ENCODE measurements around the gene GPSM3. TPM values are rescaled to one million over a fixed set of nuclear protein-coding genes. Genes with fewer than 3 reads are reported as not detected.
A peak's percentile ranks its signal among the peaks of the same experiment; 100 is the strongest.

The GPSM3 gene
- polyA plus RNA-seq (2013, experiment 1 of 2), result 4.2 TPM
- polyA plus RNA-seq (2013, experiment 2 of 2), result 5.0 TPM

GRCh38 chr6:32192608-32193039, at the start of gene GPSM3:
Gene GPSM3, minus strand, starts transcription at chr6:32192643. Its CDS starts 130 bp downstream, at chr6:32192513.
- Histone ChIP-seq H3K9ac (ENCODE audit: low read length) (peak within 1 kb of the TSS; percentile 60), H3K56ac (ENCODE audit: low read length) (peak within 1 kb of the TSS; percentile 84), H4K5ac (ENCODE audit: low read length) (no peak within 1 kb of the TSS), H3K18ac (ENCODE audit: low read length) (peak within 1 kb of the TSS; percentile 72), H2BK15ac (replicated peaks; ENCODE audit: low read depth) (no peak within 1 kb of the TSS), H2BK5ac (ENCODE audit: low read length) (peak within 1 kb of the TSS; percentile 66), H3K27ac (ENCODE audit: low read depth, low read length) (peak within 1 kb of the TSS; percentile 63), H4K8ac (ENCODE audit: low read depth, low read length) (peak within 1 kb of the TSS; percentile 98), H2AK5ac (ENCODE audit: low read length) (peak within 1 kb of the TSS; percentile 95), H3K23ac (ENCODE audit: low read length) (peak within 1 kb of the TSS; percentile 59), H3K4me1 (ENCODE audit: control insufficient read depth, low read depth, low read length) (peaks cover 22% of the 10 kb centered on the region), H3K79me2 (ENCODE audit: control insufficient read depth, insufficient read depth, low read length) (peaks cover 13% of the 10 kb centered on the region), H3K27me3 (ENCODE audit: insufficient read depth, low read length, poor library complexity) (no peaks in the 10 kb centered on the region), H3K36me3 (ENCODE audit: control insufficient read depth, insufficient read depth, low read length) (peaks cover under 1% of the 10 kb centered on the region), H3K79me1 (ENCODE audit: low read length) (peaks cover 9% of the 10 kb centered on the region), H3K4me2 (ENCODE audit: low read length) (peak within 1 kb of the TSS; percentile 49), H2BK120ac (ENCODE audit: low read depth, low read length) (peak within 1 kb of the TSS; percentile 31), H3K4ac (ENCODE audit: low read depth, low read length) (peak within 1 kb of the TSS; percentile 23), H3K4me3 (ENCODE audit: low read length) (no peak within 1 kb of the TSS)
- no CpG with 5 or more reads among the region's 5 CpGs for WGBS (ENCODE audit: extremely low coverage, insufficient coverage, low lambda C conversion rate)
- DNase-seq, result peak; percentile 89

- no peaks in the 10 kb centered on the region for H3K4me1 ChIP-seq (ENCODE audit: control insufficient read depth, low read depth, low read length)
- no peak overlapping the region for H3K23ac ChIP-seq (ENCODE audit: low read length)
- H3K4me2 ChIP-seq (ENCODE audit: low read length), result no peak overlapping the region
- no peaks in the 10 kb centered on the region for H3K36me3 ChIP-seq (ENCODE audit: control insufficient read depth, insufficient read depth, low read length)
- no CpG with 5 or more reads among the region's 1 CpG for WGBS (ENCODE audit: extremely low coverage, insufficient coverage, low lambda C conversion rate)
- H2BK15ac ChIP-seq (replicated peaks; ENCODE audit: low read depth), result no peak overlapping the region
- H3K18ac ChIP-seq (ENCODE audit: low read length), result no peak overlapping the region
- H3K27ac ChIP-seq (ENCODE audit: low read depth, low read length), result no peak overlapping the region
- H3K79me2 ChIP-seq (ENCODE audit: control insufficient read depth, insufficient read depth, low read length), result no peaks in the 10 kb centered on the region
- H3K27me3 ChIP-seq (ENCODE audit: insufficient read depth, low read length, poor library complexity), result no peaks in the 10 kb centered on the region
- H2AK5ac ChIP-seq (ENCODE audit: low read length), result no peak overlapping the region
- no peak overlapping the region for H3K9ac ChIP-seq (ENCODE audit: low read length)
- H2BK5ac ChIP-seq (ENCODE audit: low read length), result no peak overlapping the region
- H4K8ac ChIP-seq (ENCODE audit: low read depth, low read length), result no peak overlapping the region
- H3K56ac ChIP-seq (ENCODE audit: low read length), result no peak overlapping the region
- H3K4me3 ChIP-seq (ENCODE audit: low read length), result no peak overlapping the region
- no peak overlapping the region for H4K5ac ChIP-seq (ENCODE audit: low read length)
- H3K79me1 ChIP-seq (ENCODE audit: low read length), result no peaks in the 10 kb centered on the region
- no peak overlapping the region for H3K4ac ChIP-seq (ENCODE audit: low read depth, low read length)
- no peak overlapping the region for H2BK120ac ChIP-seq (ENCODE audit: low read depth, low read length)
- no peak for DNase-seq
These were observed 48.2 kb upstream of the GPSM3 start for GRCh38 chr6:32240686-32241085.

- no CpG with 5 or more reads among the region's 2 CpGs for WGBS (ENCODE audit: extremely low coverage, insufficient coverage, low lambda C conversion rate)
These were observed 47.0 kb upstream of the GPSM3 start for GRCh38 chr6:32239462-32239861.

GRCh38 chr6:32234934-32235333, 42.5 kb upstream of the GPSM3 start:
- Histone ChIP-seq H3K4me3 (ENCODE audit: low read length) (no peak overlapping the region), H2BK120ac (ENCODE audit: low read depth, low read length) (no peak overlapping the region), H3K18ac (ENCODE audit: low read length) (no peak overlapping the region), H3K4ac (ENCODE audit: low read depth, low read length) (no peak overlapping the region), H4K5ac (ENCODE audit: low read length) (no peak overlapping the region), H3K56ac (ENCODE audit: low read length) (no peak overlapping the region), H2BK5ac (ENCODE audit: low read length) (no peak overlapping the region), H2AK5ac (ENCODE audit: low read length) (no peak overlapping the region), H4K8ac (ENCODE audit: low read depth, low read length) (no peak overlapping the region), H3K4me2 (ENCODE audit: low read length) (no peak overlapping the region), H3K79me2 (ENCODE audit: control insufficient read depth, insufficient read depth, low read length) (no peaks in the 10 kb centered on the region), H3K23ac (ENCODE audit: low read length) (no peak overlapping the region), H2BK15ac (replicated peaks; ENCODE audit: low read depth) (no peak overlapping the region), H3K27ac (ENCODE audit: low read depth, low read length) (no peak overlapping the region), H3K79me1 (ENCODE audit: low read length) (no peaks in the 10 kb centered on the region), H3K27me3 (ENCODE audit: insufficient read depth, low read length, poor library complexity) (peaks cover 2% of the 10 kb centered on the region), H3K9ac (ENCODE audit: low read length) (no peak overlapping the region), H3K4me1 (ENCODE audit: control insufficient read depth, low read depth, low read length) (no peaks in the 10 kb centered on the region), H3K36me3 (ENCODE audit: control insufficient read depth, insufficient read depth, low read length) (no peaks in the 10 kb centered on the region)
- WGBS (ENCODE audit: extremely low coverage, insufficient coverage, low lambda C conversion rate), result no CpG with 5 or more reads among the region's 4 CpGs
- peak; percentile 31 for DNase-seq

More at GRCh38 chr6:32239462-32239861, 47.0 kb upstream of the GPSM3 start:
- no peak overlapping the region for H3K18ac ChIP-seq (ENCODE audit: low read length)
- DNase-seq, result no peak
- no peaks in the 10 kb centered on the region for H3K27me3 ChIP-seq (ENCODE audit: insufficient read depth, low read length, poor library complexity)
- H3K4me1 ChIP-seq (ENCODE audit: control insufficient read depth, low read depth, low read length), result no peaks in the 10 kb centered on the region
- H3K36me3 ChIP-seq (ENCODE audit: control insufficient read depth, insufficient read depth, low read length), result no peaks in the 10 kb centered on the region
- no peaks in the 10 kb centered on the region for H3K79me2 ChIP-seq (ENCODE audit: control insufficient read depth, insufficient read depth, low read length)
- no peak overlapping the region for H2AK5ac ChIP-seq (ENCODE audit: low read length)
- no peak overlapping the region for H3K4ac ChIP-seq (ENCODE audit: low read depth, low read length)
- no peak overlapping the region for H3K9ac ChIP-seq (ENCODE audit: low read length)
- no peak overlapping the region for H4K5ac ChIP-seq (ENCODE audit: low read length)
- no peak overlapping the region for H3K27ac ChIP-seq (ENCODE audit: low read depth, low read length)
- H3K56ac ChIP-seq (ENCODE audit: low read length), result no peak overlapping the region
- no peak overlapping the region for H3K23ac ChIP-seq (ENCODE audit: low read length)
- no peaks in the 10 kb centered on the region for H3K79me1 ChIP-seq (ENCODE audit: low read length)
- H3K4me3 ChIP-seq (ENCODE audit: low read length), result no peak overlapping the region
- H3K4me2 ChIP-seq (ENCODE audit: low read length), result no peak overlapping the region
- H2BK15ac ChIP-seq (replicated peaks; ENCODE audit: low read depth), result no peak overlapping the region
- H4K8ac ChIP-seq (ENCODE audit: low read depth, low read length), result no peak overlapping the region
- H2BK5ac ChIP-seq (ENCODE audit: low read length), result no peak overlapping the region
- no peak overlapping the region for H2BK120ac ChIP-seq (ENCODE audit: low read depth, low read length)

- Histone ChIP-seq H2BK15ac (replicated peaks; ENCODE audit: low read depth) (no peak overlapping the region), H3K23ac (ENCODE audit: low read length) (no peak overlapping the region), H4K5ac (ENCODE audit: low read length) (no peak overlapping the region), H2BK5ac (ENCODE audit: low read length) (no peak overlapping the region), H3K4me1 (ENCODE audit: control insufficient read depth, low read depth, low read length) (no peaks in the 10 kb centered on the region), H3K56ac (ENCODE audit: low read length) (no peak overlapping the region), H3K4me2 (ENCODE audit: low read length) (no peak overlapping the region), H2AK5ac (ENCODE audit: low read length) (no peak overlapping the region), H3K9ac (ENCODE audit: low read length) (no peak overlapping the region), H3K79me2 (ENCODE audit: control insufficient read depth, insufficient read depth, low read length) (no peaks in the 10 kb centered on the region), H3K18ac (ENCODE audit: low read length) (no peak overlapping the region), H3K79me1 (ENCODE audit: low read length) (no peaks in the 10 kb centered on the region), H3K36me3 (ENCODE audit: control insufficient read depth, insufficient read depth, low read length) (no peaks in the 10 kb centered on the region), H3K4me3 (ENCODE audit: low read length) (no peak overlapping the region), H2BK120ac (ENCODE audit: low read depth, low read length) (no peak overlapping the region), H3K27ac (ENCODE audit: low read depth, low read length) (no peak overlapping the region), H3K4ac (ENCODE audit: low read depth, low read length) (no peak overlapping the region), H4K8ac (ENCODE audit: low read depth, low read length) (no peak overlapping the region), H3K27me3 (ENCODE audit: insufficient read depth, low read length, poor library complexity) (peaks cover 2% of the 10 kb centered on the region)
- DNase-seq, result no peak
- no CpG with 5 or more reads among the region's 7 CpGs for WGBS (ENCODE audit: extremely low coverage, insufficient coverage, low lambda C conversion rate)
These were observed 34.0 kb upstream of the GPSM3 start for GRCh38 chr6:32226434-32226833.

GRCh38 chr6:32224696-32225095, 32.3 kb upstream of the GPSM3 start:
- Histone ChIP-seq H3K27ac (ENCODE audit: low read depth, low read length) (no peak overlapping the region), H2BK120ac (ENCODE audit: low read depth, low read length) (no peak overlapping the region)
- WGBS (ENCODE audit: extremely low coverage, insufficient coverage, low lambda C conversion rate), result no CpG with 5 or more reads among the region's 2 CpGs

More at GRCh38 chr6:32224696-32225095, 32.3 kb upstream of the GPSM3 start:
- H2BK5ac ChIP-seq (ENCODE audit: low read length), result no peak overlapping the region
- no peak for DNase-seq
- no peaks in the 10 kb centered on the region for H3K79me2 ChIP-seq (ENCODE audit: control insufficient read depth, insufficient read depth, low read length)
- H3K4ac ChIP-seq (ENCODE audit: low read depth, low read length), result no peak overlapping the region
- no peak overlapping the region for H2AK5ac ChIP-seq (ENCODE audit: low read length)
- H3K4me3 ChIP-seq (ENCODE audit: low read length), result no peak overlapping the region
- H2BK15ac ChIP-seq (replicated peaks; ENCODE audit: low read depth), result no peak overlapping the region
- H3K4me1 ChIP-seq (ENCODE audit: control insufficient read depth, low read depth, low read length), result no peaks in the 10 kb centered on the region
- no peak overlapping the region for H3K56ac ChIP-seq (ENCODE audit: low read length)
- H3K18ac ChIP-seq (ENCODE audit: low read length), result no peak overlapping the region
- no peak overlapping the region for H4K5ac ChIP-seq (ENCODE audit: low read length)
- H3K23ac ChIP-seq (ENCODE audit: low read length), result no peak overlapping the region
- H3K36me3 ChIP-seq (ENCODE audit: control insufficient read depth, insufficient read depth, low read length), result no peaks in the 10 kb centered on the region
- no peak overlapping the region for H4K8ac ChIP-seq (ENCODE audit: low read depth, low read length)
- H3K4me2 ChIP-seq (ENCODE audit: low read length), result no peak overlapping the region
- H3K79me1 ChIP-seq (ENCODE audit: low read length), result no peaks in the 10 kb centered on the region
- H3K27me3 ChIP-seq (ENCODE audit: insufficient read depth, low read length, poor library complexity), result no peaks in the 10 kb centered on the region
- no peak overlapping the region for H3K9ac ChIP-seq (ENCODE audit: low read length)

All from mesendoderm (in vitro differentiated cells).